Measurements from ENCODE around the gene FSIP1. TPM values are rescaled to one million over a fixed set of nuclear protein-coding genes. Genes with fewer than 3 reads are reported as not detected.

Gene FSIP1
- total RNA-seq, 4 donors from 2014 or later = 0.94 to 3.2 (median 2.0) TPM

- 61 to 75% methylated on average over 1 of the region's 1 CpG for WGBS, 2 donors (ENCODE audit: low coverage in 1 of 2)
- Histone ChIP-seq H3K27me3 (no peaks in the 10 kb centered on the region), H3K36me3 (no peaks in the 10 kb centered on the region), H3K9me3 (no peaks in the 10 kb centered on the region), H3K4me1 (peaks cover 0 to 32% (median 2%) of the 10 kb centered on the region in 3 donors), H3K27ac (peak overlapping the region; percentile 18 to 60 (median 38)), H3K4me3 (no peak overlapping the region)
- no peak for ATAC-seq
- TF ChIP-seq CTCF (IDR thresholded peaks at IDR 0.05) (no peak), POLR2AphosphoS5 (IDR thresholded peaks at IDR 0.05) (no peak), POLR2A (IDR thresholded peaks at IDR 0.05) (no peak), EP300 (IDR thresholded peaks at IDR 0.05) (no peak)
These were observed 35.8 kb downstream of the FSIP1 start for GRCh38 chr15:39746714-39747276.

- Histone ChIP-seq H3K4me1 (peaks cover 0 to 32% (median 2%) of the 10 kb centered on the region in 3 donors), H3K4me3 (no peak overlapping the region), H3K27ac (no peak overlapping the region), H3K36me3 (no peaks in the 10 kb centered on the region), H3K27me3 (no peaks in the 10 kb centered on the region), H3K9me3 (no peaks in the 10 kb centered on the region)
- ATAC-seq = no peak
- no peak for TF ChIP-seq POLR2A (IDR thresholded peaks at IDR 0.05)
- no peak for TF ChIP-seq CTCF (IDR thresholded peaks at IDR 0.05)
- no peak for TF ChIP-seq EP300 (IDR thresholded peaks at IDR 0.05)
- TF ChIP-seq POLR2AphosphoS5 (IDR thresholded peaks at IDR 0.05) = no peak
- WGBS, 2 donors (ENCODE audit: low coverage in 1 of 2) = 96 to 100% methylated on average over 1 to 2 of the region's 2 CpGs
These were observed 36.5 kb downstream of the FSIP1 start for GRCh38 chr15:39746176-39746575.

GRCh38 chr15:39745415-39745814, 37.2 kb downstream of the FSIP1 start:
- Histone ChIP-seq H3K27me3 (no peaks in the 10 kb centered on the region), H3K4me3 (no peak overlapping the region), H3K36me3 (no peaks in the 10 kb centered on the region), H3K9me3 (no peaks in the 10 kb centered on the region), H3K4me1 (peaks cover 0 to 32% (median 2%) of the 10 kb centered on the region in 3 donors), H3K27ac (no peak overlapping the region)
- ATAC-seq = no peak
- TF ChIP-seq POLR2AphosphoS5 (IDR thresholded peaks at IDR 0.05) = no peak
- no peak for TF ChIP-seq CTCF (IDR thresholded peaks at IDR 0.05)
- TF ChIP-seq POLR2A (IDR thresholded peaks at IDR 0.05) = no peak
- TF ChIP-seq EP300 (IDR thresholded peaks at IDR 0.05) = no peak
- 38 to 100% methylated on average over 2 of the region's 2 CpGs for WGBS, 2 donors (ENCODE audit: low coverage in 1 of 2)

- TF ChIP-seq POLR2AphosphoS5 (IDR thresholded peaks at IDR 0.05) (no peak), POLR2A (IDR thresholded peaks at IDR 0.05) (no peak), EP300 (IDR thresholded peaks at IDR 0.05) (no peak), CTCF (IDR thresholded peaks at IDR 0.05) (no peak)
- 84 to 100% methylated on average over 2 to 4 of the region's 7 CpGs for WGBS, 2 donors (ENCODE audit: low coverage in 1 of 2)
- Histone ChIP-seq H3K27ac (no peak overlapping the region), H3K36me3 (no peaks in the 10 kb centered on the region), H3K9me3 (no peaks in the 10 kb centered on the region), H3K4me3 (no peak overlapping the region), H3K4me1 (peaks cover 0 to 32% (median 2%) of the 10 kb centered on the region in 3 donors), H3K27me3 (no peaks in the 10 kb centered on the region)
- ATAC-seq = no peak
These were observed 38.1 kb downstream of the FSIP1 start for GRCh38 chr15:39744334-39745103.

- H3K4me1 ChIP-seq = peaks cover 0 to 28% (median under 1%) of the 10 kb centered on the region in 3 donors
- no peak overlapping the region for H3K4me3 ChIP-seq
- no peak for ATAC-seq
- H3K27ac ChIP-seq = no peak overlapping the region
- no peaks in the 10 kb centered on the region for H3K27me3 ChIP-seq
- 53 to 84% methylated on average over 2 of the region's 2 CpGs for WGBS, 2 donors (ENCODE audit: low coverage in 1 of 2)
- H3K9me3 ChIP-seq = no peaks in the 10 kb centered on the region
- no peaks in the 10 kb centered on the region for H3K36me3 ChIP-seq
- TF ChIP-seq CTCF (IDR thresholded peaks at IDR 0.05) (no peak), POLR2A (IDR thresholded peaks at IDR 0.05) (no peak), EP300 (IDR thresholded peaks at IDR 0.05) (no peak), POLR2AphosphoS5 (IDR thresholded peaks at IDR 0.05) (no peak)
These were observed 39.0 kb downstream of the FSIP1 start for GRCh38 chr15:39743611-39744010.

Data from gastroesophageal sphincter (tissue), 4 donors.